HG03469 (cell line): Measurements from ENCODE around the gene DAGLA.

Experiments
- ATAC-seq: cut with Tn5 transposase; IDR thresholded peaks from one replicate; pipeline ENCODE4 v1.9.1; 2021; ENCODE audit warnings: mild to moderate bottlenecking, moderate library complexity, moderate number of reproducible peaks; ENCODE audit not compliant: unreplicated experiment

DAGLA gene

DNA sequence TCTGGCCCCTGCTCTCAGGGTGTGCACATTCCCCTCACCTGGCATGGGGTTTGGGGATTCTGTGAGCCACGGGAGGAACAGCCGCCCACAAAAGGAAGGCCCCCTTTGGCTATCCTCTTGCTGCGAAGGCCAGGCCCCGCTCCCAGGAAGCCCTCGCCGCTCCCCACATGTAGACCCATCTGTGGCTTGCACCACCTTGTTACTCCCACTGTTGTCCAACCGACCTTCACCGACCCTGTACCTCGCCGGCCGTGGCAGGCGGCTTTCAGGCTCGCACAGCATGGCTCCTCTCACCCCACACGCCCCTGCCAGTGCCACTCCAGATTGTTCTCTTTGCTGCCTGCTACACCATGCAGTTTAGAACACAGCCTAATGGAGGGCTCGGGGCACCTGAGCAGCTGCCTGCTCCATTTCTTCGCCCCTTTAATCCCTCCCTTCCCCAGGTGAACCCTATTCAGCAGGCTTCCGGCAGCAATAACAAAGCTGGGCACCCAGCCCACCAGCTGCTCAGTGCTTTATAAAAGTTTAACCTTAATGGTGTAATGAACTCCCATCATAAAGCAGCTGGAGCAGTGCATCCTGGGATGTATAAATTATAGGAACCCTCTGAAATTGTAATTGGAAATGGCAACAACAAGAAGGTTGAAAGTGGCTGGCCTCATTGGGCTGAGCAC is 10.7 kb downstream of the DAGLA start:
- no peak for ATAC-seq

DNA sequence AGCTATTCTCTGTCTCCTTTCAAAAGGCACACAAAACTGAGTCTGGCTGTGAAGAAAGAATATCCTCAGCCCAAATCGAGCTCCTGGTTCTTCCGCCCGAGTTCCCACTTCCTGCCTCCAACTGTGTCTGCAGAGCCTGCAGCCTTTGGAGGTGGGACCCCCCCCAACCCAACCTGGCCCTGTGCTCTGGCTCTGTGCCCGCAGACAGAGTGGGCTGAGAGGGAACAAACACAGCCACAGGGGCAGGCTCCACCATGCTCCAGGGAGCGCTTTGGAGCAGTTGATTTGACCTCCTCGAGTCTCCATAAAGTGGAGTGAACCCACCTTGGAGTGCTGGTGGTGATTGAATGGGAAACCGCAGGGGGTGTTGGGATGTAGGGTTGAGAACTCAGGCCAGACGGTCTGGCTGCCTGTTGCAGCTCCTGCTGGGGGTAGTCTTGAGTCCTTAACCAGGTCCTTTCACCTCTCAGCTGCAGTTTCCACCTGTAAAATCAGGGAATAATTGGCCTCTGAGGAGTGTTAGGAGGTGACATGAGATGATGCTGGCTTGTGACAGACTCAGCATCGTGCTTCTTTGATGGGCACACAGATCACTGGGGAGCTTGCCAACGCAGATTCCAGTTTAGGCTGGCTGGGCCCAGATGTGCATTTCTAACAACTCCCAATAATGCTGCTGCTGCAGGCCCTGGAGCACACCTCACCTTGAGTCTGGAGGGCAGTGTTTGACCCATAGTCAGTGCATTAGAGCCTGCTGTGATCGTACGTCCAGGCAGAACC is 11.4 kb downstream of the DAGLA start:
- ATAC-seq, result no peak

DNA sequence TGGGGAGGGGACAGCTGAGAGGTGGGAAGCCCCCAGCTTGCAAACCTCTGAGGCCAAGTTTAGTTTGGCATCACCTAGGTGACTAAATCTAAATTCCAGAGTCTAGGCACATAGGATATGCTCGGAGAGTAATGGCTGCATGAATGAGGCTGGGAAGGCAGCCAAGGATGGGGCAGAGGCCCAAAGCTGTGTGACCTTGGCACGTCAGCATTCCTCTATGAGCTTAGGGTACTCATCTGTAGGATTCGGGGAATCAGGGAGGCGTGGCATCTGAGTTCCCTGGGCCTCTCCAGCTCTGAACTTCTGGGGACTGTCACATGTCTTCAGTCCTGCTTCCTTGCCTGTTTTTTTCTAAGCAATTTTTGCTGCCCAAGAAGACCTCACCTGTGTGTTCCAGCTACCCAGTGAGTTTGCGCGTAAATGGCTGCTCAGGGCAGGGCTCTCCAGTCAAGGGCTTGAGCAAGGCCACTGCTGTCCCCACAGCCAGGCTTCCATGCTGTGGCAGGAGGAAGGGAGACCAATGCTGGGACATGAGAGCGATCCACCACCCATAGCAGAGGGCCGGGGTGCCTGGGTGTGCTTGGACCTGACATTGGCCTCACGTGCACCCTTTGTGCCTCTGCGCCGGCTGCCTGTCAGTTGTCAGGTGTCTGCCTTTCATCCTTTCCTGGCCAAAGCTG is 13.9 kb downstream of the DAGLA start:
- ATAC-seq, result no peak

DNA sequence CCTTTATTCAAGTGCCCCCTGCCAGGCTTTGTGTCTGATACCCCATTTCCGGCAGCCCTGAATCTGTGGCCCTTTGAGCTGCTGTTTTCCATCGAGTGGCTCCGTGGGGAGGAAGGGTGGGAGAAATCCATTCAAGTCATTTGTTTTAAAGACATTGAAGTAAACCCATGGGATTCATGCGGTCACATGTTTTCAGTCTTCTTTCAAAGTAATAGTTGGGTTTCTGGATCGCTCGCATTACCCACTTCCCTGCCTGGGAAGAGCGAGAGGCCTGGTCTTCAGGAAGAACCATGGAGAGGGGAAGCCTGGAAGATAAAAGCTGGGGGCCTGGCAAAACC is 14.4 kb downstream of the DAGLA start:
- no peak for ATAC-seq

DNA sequence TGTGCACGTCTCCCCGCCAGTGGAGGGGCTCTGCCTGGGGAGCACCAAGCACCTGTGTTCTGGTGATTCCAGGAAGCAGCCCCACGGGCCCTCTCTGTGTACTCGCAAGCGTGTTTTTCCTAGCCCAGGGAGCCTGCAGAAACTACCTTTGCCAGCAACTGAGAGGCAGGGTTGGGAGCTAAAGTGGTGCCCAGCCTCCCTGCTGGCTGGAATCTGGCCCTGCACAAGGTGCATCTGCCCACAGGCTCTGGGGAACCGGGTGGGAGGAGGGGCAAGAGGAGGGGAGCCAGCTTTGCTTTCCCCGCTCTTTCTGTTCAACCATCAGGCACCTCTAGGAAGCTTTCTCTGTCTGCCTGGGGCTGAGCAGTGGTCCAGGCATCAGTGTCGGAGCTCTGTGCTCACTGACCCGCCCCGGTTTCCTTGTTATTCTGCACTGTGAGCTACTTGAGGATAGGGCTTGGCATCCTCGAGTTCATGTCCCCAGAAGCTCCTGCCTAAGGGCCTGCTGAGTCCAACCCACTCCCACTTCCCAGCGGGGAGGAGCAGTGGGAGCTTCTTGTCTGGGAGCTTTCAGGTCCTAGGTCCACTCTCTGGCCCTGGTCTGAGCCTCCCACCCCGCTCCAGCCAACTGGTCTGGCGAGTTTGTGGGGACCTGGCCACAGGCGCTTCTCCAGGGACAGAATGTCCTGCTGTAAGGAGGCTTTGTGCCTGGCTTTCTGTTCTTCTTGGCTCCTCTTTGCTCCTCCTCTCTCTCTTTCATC is 14.9 kb downstream of the DAGLA start:
- no peak for ATAC-seq

DNA sequence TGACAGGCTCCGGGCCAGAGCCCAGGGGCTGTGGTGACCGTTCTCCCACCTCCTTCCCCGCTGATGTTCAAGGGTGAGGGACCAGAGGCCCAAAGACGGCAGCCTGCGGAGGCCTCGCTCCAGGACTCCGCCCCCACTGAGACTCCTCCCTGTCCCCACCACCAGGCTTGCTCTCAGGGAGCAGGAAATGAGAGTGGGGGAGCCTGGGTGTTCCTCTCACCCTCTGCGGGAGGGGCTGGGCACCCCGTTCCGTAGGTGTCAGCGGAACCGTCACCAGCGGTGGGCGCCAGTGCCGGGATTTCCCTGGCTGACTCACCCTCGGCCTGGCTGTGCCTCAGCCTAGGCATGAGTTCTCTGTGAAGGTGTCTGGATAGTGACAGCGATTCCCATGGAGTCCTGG is 15.7 kb downstream of the DAGLA start:
- peak; percentile 70 for ATAC-seq

DNA sequence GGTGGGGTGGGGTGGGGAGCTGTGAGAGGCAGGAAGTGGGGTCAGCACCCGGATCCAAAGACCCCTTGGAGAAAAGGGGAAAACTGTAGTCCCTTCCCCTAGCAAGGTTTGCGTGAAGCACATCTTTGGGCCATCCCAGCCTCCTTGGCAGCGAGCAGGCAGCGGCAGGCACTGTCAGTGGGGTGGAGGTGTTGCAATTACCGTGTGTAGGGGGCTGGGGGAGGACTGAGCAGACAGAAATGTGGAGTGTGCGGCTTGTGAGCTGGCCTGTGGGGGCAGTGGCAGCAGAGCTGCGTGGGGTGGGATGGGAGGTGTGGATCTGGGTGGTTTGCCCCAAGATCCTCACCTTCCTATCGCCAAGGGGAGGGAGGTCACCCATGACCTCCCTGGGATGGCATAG is 16.4 kb downstream of the DAGLA start:
- no peak for ATAC-seq

DNA sequence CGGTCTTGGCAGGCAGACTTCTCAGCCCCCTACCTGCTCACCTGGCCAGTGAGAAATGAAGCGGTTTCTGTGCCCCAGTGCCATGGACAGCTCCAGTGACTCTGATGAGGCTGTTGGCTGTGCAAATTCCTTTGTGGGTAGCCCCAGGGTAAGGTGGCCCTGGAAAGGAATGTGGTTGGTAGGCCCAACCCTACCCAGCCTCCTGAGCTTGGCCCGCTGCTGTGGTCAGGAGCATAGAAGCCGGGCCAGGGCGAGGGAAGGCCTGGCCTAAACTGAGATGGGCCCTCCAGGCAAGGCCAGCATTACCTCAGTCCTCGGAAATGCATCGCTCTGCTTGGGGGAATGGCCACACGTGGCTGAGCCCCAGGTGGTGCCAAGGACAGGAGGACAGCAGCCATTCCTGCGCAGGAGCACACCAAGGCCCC is 16.9 kb downstream of the DAGLA start:
- no peak for ATAC-seq

DNA sequence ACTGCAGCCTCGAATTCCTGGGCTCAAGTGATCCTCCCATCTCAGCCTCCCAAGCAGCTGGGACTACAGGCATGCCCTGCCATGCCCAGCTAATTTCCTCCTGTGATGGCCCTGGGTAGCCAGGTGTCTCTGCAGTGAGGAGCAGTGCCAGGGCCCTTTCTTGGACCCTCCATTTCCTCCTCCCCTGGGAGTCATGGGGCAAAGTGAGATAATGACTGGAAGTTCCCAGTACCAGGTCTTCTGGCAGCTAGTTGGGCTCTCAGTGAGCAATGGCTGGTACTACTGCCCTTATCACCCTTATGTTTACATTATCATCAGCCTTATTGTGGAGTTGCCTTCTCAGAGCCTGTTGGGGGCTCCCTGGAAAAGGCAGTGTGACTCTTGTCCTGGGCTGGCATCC is 17.6 kb downstream of the DAGLA start:
- no peak for ATAC-seq

DNA sequence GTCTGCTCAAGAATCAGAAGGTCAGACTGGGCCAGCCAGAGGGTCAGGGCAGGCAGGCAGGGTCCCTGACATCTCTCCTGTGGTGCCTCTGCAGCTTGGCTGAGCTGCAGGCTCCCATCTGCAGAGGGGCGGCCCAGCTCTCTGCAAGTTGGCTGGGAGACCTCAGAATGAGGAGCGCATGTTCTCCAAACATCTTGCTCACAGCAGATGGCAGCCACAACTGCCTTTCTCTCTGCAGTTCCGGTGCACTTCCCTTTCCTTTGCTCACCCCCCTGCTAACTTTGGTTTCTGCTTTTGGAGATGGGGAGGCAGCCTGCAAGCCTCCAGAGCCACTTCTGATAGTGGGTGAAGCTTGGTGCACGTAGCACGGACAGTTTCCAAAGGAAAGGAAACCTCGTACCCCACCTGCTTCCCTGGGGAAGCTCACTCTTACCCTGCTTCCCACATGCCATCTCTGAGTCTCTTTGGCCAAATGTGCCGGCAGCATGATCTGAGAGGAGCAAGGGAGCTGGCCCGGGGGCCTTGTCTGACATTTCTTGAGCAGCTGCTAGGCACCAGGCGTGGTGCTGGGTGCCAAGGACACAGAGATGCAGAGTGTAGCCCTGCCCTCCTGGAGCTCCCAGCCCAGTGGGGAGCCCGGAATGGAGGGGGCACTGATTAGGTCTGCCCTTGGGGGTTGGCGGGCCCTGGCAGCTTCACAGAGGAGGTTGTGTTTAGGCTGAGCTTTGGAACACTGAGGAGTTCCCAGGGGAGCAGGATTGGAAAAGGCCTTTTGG is 18.2 kb downstream of the DAGLA start:
- no peak for ATAC-seq

DNA sequence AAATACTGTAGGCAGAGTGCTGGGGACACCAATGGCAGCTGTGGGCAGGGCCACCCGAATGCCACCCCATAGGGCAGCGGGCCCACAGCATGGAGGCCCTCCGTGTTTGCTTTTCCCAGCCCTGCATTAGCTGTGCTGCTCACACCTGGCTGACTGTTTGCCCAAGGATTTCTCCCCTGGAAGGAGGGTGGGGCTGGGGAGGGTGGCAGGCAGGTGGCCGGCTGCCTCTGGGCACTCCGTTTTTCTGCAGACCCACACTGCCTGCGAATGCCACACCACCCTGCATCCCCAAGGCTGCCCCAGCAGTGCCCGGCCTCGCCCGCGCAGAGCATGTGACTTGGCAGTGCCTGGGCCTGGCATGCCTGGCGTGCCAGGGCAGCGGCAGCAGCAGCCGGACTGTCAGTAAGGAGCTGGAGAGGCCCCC is 19.6 kb downstream of the DAGLA start:
- no peak for ATAC-seq

DNA sequence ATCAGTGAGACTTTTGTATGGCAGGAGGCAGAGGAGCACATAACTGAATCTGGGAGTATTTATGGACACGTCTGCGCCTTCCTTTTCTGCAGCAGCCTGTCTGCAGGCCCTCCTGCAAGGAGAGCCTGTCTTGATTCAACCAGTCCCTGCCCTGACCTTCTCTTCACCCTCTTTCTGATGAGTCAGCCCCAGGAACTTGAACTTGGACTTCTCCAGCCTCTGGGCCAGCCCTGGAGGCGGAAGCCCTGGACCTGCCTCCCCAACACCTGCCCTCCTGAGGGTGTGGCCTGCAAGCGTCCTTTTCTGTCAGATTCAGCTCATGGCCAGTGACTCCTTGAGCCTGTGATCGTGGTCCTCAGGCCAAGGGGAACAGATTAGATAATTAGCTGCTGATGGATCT is 20.0 kb downstream of the DAGLA start:
- ATAC-seq, result no peak

DNA sequence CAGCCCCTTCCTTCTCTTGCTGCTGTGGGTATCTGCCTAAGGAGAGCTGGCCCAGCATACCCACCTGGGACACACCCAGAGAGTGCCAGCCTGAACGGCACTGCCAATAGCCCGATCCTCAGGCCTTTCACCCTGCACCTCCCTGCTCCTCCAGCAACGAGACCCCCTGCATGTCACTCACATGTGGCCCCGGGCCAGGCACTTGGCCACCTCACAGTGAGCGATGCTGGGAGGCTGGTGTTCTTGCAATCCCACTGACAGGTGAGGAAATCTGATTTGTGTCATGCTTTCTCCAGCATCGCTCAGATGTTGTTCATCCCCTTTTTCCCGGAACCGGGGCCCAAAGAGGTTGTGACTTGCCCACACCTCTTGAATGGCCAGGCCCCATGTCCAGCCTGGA is 20.5 kb downstream of the DAGLA start:
- ATAC-seq, result no peak

DNA sequence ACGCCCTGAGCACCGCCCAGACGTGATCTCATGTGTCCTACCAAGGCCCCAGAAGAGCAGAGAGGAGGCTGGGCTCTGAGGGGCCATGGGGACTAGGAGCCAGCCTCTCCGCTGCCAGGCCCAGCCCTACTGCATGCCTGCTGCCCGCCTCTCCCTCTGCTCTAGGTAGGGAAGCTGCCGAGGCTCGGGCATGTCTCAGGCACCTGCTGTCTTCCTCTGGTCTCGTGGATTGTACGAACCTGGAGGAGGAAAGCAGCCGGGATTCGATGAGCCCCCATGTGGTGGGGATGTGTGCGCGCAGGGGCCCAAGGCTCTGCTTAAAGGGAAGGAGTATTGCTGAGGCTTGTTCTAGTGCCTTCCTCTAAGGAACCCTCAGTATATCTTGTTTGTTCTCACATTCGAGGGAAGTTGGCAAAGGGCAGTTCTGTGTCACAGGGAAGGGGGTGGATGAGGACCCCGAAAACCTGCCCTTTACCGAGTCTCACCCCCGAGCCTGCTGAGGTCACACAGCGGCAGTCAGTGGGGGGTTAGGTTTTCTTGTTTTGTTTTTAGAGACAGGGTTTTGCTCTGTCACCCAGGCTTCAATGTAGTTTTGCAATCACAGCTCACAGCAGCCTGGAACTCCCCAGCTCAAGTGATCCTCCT is 21.2 kb downstream of the DAGLA start:
- ATAC-seq, result no peak

DNA sequence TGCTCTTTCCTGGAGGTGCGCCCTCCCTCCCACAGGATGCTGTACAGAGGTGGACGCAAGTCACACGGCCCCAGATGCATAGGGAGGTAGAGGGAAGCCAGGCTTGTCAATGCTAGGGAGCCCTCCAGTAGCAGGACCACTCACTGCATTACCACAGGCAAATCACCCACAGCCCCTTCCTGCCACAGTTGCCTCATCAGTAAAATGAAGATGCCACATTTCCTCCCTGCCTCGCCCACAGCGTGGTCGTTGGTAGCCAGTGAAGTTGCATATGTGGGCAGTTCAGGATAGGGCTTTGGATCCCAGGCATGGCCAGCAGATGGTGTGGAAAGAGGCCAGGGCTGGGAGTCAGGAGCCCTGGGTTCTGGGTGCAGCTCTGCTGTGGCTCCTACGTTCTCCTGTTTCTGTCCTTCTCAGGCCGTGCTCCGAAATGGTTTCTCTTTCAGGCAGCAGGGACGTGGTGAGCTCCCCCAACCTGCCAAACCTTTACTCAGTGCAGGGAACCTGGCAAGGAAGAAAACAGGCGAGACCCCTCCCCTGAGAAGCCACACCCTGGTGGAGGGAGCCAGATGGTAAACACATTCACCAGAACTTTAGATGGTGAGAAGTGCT is 22.6 kb downstream of the DAGLA start:
- ATAC-seq, result no peak

DNA sequence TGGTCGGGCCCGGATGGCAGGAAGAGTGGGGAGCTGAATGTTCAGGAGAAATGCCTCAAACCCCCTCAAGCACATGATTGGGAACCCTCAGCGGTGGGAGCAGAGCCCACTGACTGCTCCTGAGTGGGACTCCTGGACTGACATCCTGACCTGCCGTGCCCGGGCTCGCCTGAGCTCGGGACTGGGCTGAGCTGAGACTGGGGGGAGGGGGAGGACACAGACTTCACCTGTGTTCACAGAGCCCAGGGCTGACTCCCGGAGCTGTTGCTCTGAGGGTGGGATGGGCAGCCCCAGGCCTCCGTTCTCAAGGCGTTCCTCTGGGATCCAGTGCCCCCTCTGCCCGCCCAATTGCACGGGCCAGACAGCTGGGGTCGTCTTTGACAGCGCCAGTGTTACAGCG is 24.6 kb downstream of the DAGLA start:
- ATAC-seq, result no peak

DNA sequence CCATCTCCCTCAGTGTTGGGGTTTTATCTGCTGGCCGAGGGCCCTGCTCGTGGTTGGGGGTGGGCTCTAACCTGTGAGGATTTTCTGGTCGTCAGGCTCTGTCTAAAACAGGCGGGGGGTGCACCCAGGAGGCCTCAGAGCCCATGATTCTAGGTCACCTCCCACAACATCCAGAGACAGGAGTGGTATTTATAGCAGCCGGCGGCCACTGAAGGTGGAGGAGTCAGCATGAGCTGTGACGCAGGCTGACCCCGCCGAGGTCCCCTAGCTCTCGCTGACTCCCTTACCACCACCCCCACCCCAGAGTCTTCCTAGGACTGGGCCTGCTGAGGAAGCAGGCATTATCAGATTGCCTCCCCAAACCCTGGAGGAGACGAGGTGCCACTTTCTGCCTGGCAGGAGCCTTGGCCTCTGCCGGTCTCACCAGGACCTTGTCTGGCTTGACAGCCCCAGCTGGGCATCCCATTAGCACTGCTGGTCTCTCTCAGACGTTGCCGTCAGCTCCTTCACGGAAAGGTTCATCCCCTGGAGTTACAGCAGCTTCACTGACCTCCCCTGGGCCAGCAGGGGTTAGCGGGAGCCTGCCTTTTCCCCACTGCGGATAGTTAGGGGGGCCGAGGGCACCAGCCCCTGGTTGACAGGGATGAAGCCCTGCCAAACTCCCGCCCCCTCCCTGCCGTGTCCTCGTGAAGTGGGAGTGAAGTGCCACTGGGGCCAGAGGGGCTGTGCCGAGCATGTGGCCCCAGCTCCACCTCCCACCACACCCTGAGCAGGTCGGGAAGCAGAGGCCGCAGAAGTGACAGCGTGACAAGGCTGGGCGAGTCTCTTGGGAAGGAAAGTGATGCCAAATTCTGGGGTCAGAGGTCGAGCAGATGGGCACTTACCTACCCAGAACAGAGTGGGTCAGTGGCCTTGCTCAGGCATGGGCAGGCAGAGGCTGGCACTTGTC is 26.5 kb downstream of the DAGLA start:
- no peak for ATAC-seq

DNA sequence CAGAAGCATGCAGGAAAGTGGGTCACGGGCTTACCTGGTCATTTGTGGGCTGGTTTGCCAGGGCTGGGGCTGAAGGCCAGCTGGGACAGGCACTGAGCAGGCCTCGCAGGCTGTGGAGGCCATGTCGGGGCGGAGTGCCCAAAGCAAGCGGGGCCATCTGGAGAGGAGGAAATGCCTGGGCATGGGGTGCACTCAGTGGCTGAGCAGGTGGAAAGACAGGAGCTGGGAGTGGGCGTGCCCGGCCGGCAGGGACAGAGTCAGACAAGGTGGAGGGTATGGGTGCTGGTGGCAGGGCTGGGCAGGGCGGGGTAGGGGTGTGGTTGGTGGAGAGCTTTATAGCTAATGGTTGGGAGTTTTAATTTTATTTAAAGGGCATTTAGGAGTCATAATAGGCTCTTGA is 27.4 kb downstream of the DAGLA start:
- no peak for ATAC-seq

DNA sequence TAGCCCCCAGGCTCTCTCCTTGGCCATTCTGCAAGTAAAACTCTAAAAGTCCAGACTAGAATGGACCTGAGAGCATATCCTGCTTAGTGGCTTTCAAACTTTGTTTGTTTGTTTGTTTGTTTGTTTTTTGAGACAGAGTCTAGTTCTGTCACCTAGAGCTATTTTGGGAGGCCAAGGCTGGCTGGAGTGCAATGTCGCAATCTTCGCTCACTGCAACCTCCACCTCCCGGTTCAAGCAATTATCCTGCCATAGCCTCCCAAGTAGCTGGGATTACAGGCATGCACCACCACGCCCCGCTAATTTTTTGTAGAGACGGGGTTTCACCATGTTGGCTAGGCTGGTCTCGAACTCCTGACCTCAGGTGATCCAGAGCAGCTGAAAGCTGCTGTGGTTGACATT is 28.9 kb downstream of the DAGLA start:
- ATAC-seq, result no peak
